DOHH2 (cell line): ENCODE results near the gene MIS12.

ENCODE experiments used
- H3F3A ChIP-seq: fragments of 200-600 bp; sonication (generic), shearing (Covaris generic); 2 replicates; pipeline ENCODE4 v1.6.0; 2016; ENCODE audit warnings: antibody characterized with exemption, mild to moderate bottlenecking; ENCODE audit not compliant: control insufficient read depth, insufficient read depth
- H3K27ac ChIP-seq: fragments of 200-600 bp; sonication (generic); 2 replicates; pipeline ENCODE4 v1.5.1; 2014; ENCODE audit warnings: low read depth, mild to moderate bottlenecking, low read length, moderate library complexity
- H3K27me3 ChIP-seq: fragments of 200-600 bp; sonication (generic); 2 replicates; pipeline ENCODE4 v1.6.1; 2014; ENCODE audit warnings: mild to moderate bottlenecking, low read length, mixed read lengths; ENCODE audit not compliant: control insufficient read depth
- H3K36me3 ChIP-seq: fragments of 200-600 bp; sonication (generic); 2 replicates; pipeline ENCODE4 v1.6.1; 2014; ENCODE audit warnings: mild to moderate bottlenecking, low read length, moderate library complexity, mixed read lengths; ENCODE audit not compliant: control insufficient read depth
- H3K4me1 ChIP-seq: fragments of 200-600 bp; sonication (generic); 2 replicates; pipeline ENCODE4 v1.6.1; 2014; ENCODE audit warnings: mild to moderate bottlenecking, low read length, mixed read lengths; ENCODE audit not compliant: control insufficient read depth
- H3K4me2 ChIP-seq: fragments of 200-600 bp; sonication (generic); 2 replicates; pipeline ENCODE4 v1.6.0; 2014; ENCODE audit warnings: mild to moderate bottlenecking, low read length, moderate library complexity
- H3K4me3 ChIP-seq: fragments of 200-600 bp; sonication (generic); 2 replicates; pipeline ENCODE4 v1.5.1; 2014; ENCODE audit warnings: mild to moderate bottlenecking, low read length, mixed read lengths
- H3K79me2 ChIP-seq: fragments of 200-600 bp; sonication (generic); 2 replicates; pipeline ENCODE4 v1.6.1; 2014; ENCODE audit warnings: mild to moderate bottlenecking, low read length, mixed read lengths; ENCODE audit not compliant: control insufficient read depth
- H3K9me2 ChIP-seq: fragments of 200-600 bp; sonication (generic); replicated peaks from 2 replicates; pipeline ENCODE4 v1.6.1; 2014; ENCODE audit warnings: mild to moderate bottlenecking, low read length, mixed read lengths; ENCODE audit not compliant: control insufficient read depth
- H3K9me3 ChIP-seq: fragments of 200-600 bp; sonication (generic); 2 replicates; pipeline ENCODE4 v1.6.1; 2014; ENCODE audit warnings: antibody characterized with exemption, low read length, mixed read lengths; ENCODE audit not compliant: control insufficient read depth, insufficient read depth
- H4K20me1 ChIP-seq: fragments of 200-600 bp; sonication (generic); 2 replicates; pipeline ENCODE4 v1.6.0; 2014; ENCODE audit warnings: low read depth, mild to moderate bottlenecking, antibody characterized with exemption, low read length, moderate library complexity; ENCODE audit not compliant: control insufficient read depth, insufficient read depth
- CTCF ChIP-seq: fragments of 200-600 bp; sonication (generic); IDR thresholded peaks from one replicate; pipeline ENCODE4 v1.5.1; 2014; ENCODE audit warnings: antibody characterized with exemption, mild to moderate bottlenecking, low read depth, low read length; ENCODE audit not compliant: poor library complexity, severe bottlenecking
- EZH2phosphoT487 ChIP-seq: fragments of 200-600 bp; sonication (generic); IDR thresholded peaks from 2 replicates; pipeline ENCODE4 v1.6.1; 2017; ENCODE audit warnings: borderline replicate concordance, mild to moderate bottlenecking, antibody characterized with exemption, low read length, moderate library complexity, mixed read lengths

MIS12 gene

GRCh38 chr17:5514976-5515375 lies 28.6 kb downstream of the MIS12 start:
- no peak overlapping the region for H3K4me3 ChIP-seq
- no peaks in the 10 kb centered on the region for H4K20me1 ChIP-seq
- H3K27ac ChIP-seq = no peak overlapping the region
- H3K79me2 ChIP-seq = no peaks in the 10 kb centered on the region
- H3K36me3 ChIP-seq = no peaks in the 10 kb centered on the region
- H3F3A ChIP-seq = no peaks in the 10 kb centered on the region
- H3K9me2 ChIP-seq = no peaks in the 10 kb centered on the region
- no peaks in the 10 kb centered on the region for H3K27me3 ChIP-seq
- H3K4me2 ChIP-seq = no peak overlapping the region
- no peaks in the 10 kb centered on the region for H3K4me1 ChIP-seq
- TF ChIP-seq CTCF (no peak), EZH2phosphoT487 (no peak)
- H3K9me3 ChIP-seq = no peaks in the 10 kb centered on the region

GRCh38 chr17:5516060-5516792 lies 29.9 kb downstream of the MIS12 start:
- Histone ChIP-seq H3F3A (no peaks in the 10 kb centered on the region), H3K79me2 (no peaks in the 10 kb centered on the region), H3K4me1 (no peaks in the 10 kb centered on the region), H3K9me2 (no peaks in the 10 kb centered on the region), H3K27me3 (no peaks in the 10 kb centered on the region), H3K36me3 (no peaks in the 10 kb centered on the region), H3K4me2 (no peak overlapping the region), H3K4me3 (no peak overlapping the region), H3K9me3 (no peaks in the 10 kb centered on the region), H3K27ac (no peak overlapping the region), H4K20me1 (no peaks in the 10 kb centered on the region)
- TF ChIP-seq EZH2phosphoT487 (no peak), CTCF (no peak)

GRCh38 chr17:5522476-5522875 lies 36.1 kb downstream of the MIS12 start:
- H4K20me1 ChIP-seq = no peaks in the 10 kb centered on the region
- H3K9me3 ChIP-seq = no peaks in the 10 kb centered on the region
- TF ChIP-seq CTCF (no peak), EZH2phosphoT487 (no peak)
- no peak overlapping the region for H3K4me2 ChIP-seq
- H3F3A ChIP-seq = no peaks in the 10 kb centered on the region
- H3K27me3 ChIP-seq = no peaks in the 10 kb centered on the region
- H3K9me2 ChIP-seq = no peaks in the 10 kb centered on the region
- no peaks in the 10 kb centered on the region for H3K4me1 ChIP-seq
- no peaks in the 10 kb centered on the region for H3K79me2 ChIP-seq
- H3K36me3 ChIP-seq = no peaks in the 10 kb centered on the region
- no peak overlapping the region for H3K27ac ChIP-seq
- H3K4me3 ChIP-seq = no peak overlapping the region
